Endothelial cell of umbilical vein (primary cell): ENCODE data around the gene ATP10A. TPM values are rescaled to one million over a fixed set of nuclear protein-coding genes. Genes with fewer than 3 reads are reported as not detected.

ENCODE experiments used
- BruUV-seq: library from RNA; stranded (reverse); fragments of 400-500 nt; replicated peaks from 2 replicates; lab custom pipeline; 2021; lab: Mats Ljungman, UMichigan
- CTCF ChIA-PET: fragments of 300-600, 350-600 bp; sonication (Branson Sonifier 250); formaldehyde crosslinking; loops from one replicate; lab custom pipeline; 2021; ENCODE audit warnings: antibody characterized with exemption, inconsistent platforms; lab: Charles Lee
- POLR2A ChIA-PET: fragments of 300-600, 350-600 bp; sonication (Branson Sonifier 250); formaldehyde crosslinking; loops from one replicate; lab custom pipeline; 2021; ENCODE audit warnings: antibody characterized with exemption, inconsistent platforms; lab: Charles Lee
- DNase-seq: peaks from one replicate; pipeline ENCODE4 v3.0.0-alpha.2; 2011; ENCODE audit warnings: low read depth, low spot score
- FAIRE-seq: peaks from 2 replicates; lab custom pipeline; 2011; peaks lifted over from hg19 to GRCh38; lab: Jason Lieb, UNC
- H2AFZ ChIP-seq: 2 replicates; pipeline ENCODE4 v1.6.0; 2012; ENCODE audit warnings: low read depth, low read length, control low read depth, inconsistent platforms
- H3K27ac ChIP-seq: 2 replicates; pipeline ENCODE4 v1.5.1; 2011; ENCODE audit warnings: low read depth, mild to moderate bottlenecking, control low read depth, low read length, moderate library complexity; ENCODE audit not compliant: insufficient read depth
- H3K27me3 ChIP-seq, 2 experiments: 2 replicates each; pipeline versions ENCODE4 v1.6.0 to v1.6.1; 2011; ENCODE audit warnings: low read length in 2 of 2, mixed read lengths in 1 of 2; ENCODE audit not compliant: control insufficient read depth in 2 of 2, insufficient read depth in 2 of 2
- H3K36me3 ChIP-seq, 2 experiments: 2 replicates in 1 of 2; 3 replicates in 1 of 2; pipeline ENCODE4 v1.5.1; 2011; ENCODE audit warnings: low read length in 2 of 2, mild to moderate bottlenecking in 1 of 2, moderate library complexity in 1 of 2; ENCODE audit not compliant: control insufficient read depth in 2 of 2, insufficient read depth in 2 of 2; ENCODE audit errors: extremely low read depth in 1 of 2
- H3K4me1 ChIP-seq: 3 replicates; pipeline ENCODE4 v1.5.1; 2011; ENCODE audit warnings: mild to moderate bottlenecking, low read length; ENCODE audit not compliant: control insufficient read depth, insufficient read depth; ENCODE audit errors: extremely low read depth
- H3K4me2 ChIP-seq: 2 replicates; pipeline ENCODE4 v1.6.1; 2011; ENCODE audit warnings: low read length, control low read depth, mixed read lengths; ENCODE audit not compliant: insufficient read depth
- H3K4me3 ChIP-seq, 3 experiments: fragments of 200-600 bp in 1 of 3; sonication (generic), shearing (Covaris generic) in 1 of 3; replicated peaks in 1 of 3; 2 replicates each; pipeline ENCODE4 v1.5.1; 2011 to 2016; ENCODE audit warnings: control low read depth in 3 of 3, low read length in 3 of 3, mild to moderate bottlenecking in 2 of 3, inconsistent platforms in 1 of 3, low read depth in 1 of 3, moderate library complexity in 1 of 3; ENCODE audit not compliant: insufficient read depth in 1 of 3
- H3K79me2 ChIP-seq: 2 replicates; pipeline ENCODE4 v1.6.0; 2012; ENCODE audit warnings: low read length, inconsistent platforms; ENCODE audit not compliant: control insufficient read depth, insufficient read depth
- H3K9ac ChIP-seq: replicated peaks from 2 replicates; pipeline ENCODE3; 2011; ENCODE audit warnings: low read length, control low read depth; ENCODE audit not compliant: insufficient read depth; ENCODE audit errors: extremely low read depth
- H3K9me1 ChIP-seq: replicated peaks from 3 replicates; pipeline ENCODE4 v1.6.0; 2011; ENCODE audit warnings: mild to moderate bottlenecking, low read length; ENCODE audit not compliant: control insufficient read depth, insufficient read depth; ENCODE audit errors: extremely low read depth
- H3K9me3 ChIP-seq: replicated peaks from 2 replicates; pipeline ENCODE4 v1.5.1; 2012; ENCODE audit warnings: low read length, inconsistent platforms; ENCODE audit not compliant: control insufficient read depth, insufficient read depth
- H4K20me1 ChIP-seq: replicated peaks from 2 replicates; pipeline ENCODE3; 2011; ENCODE audit warnings: mild to moderate bottlenecking, low read length; ENCODE audit not compliant: control insufficient read depth, insufficient read depth; ENCODE audit errors: extremely low read depth
- CTCF ChIP-seq, 2 donors: IDR thresholded peaks; 1 replicate in 1 of 2; 2 replicates in 1 of 2; pipeline ENCODE4 v1.5.1; 2011; ENCODE audit warnings: low read length in 2 of 2, mild to moderate bottlenecking in 2 of 2, moderate library complexity in 2 of 2, control low read depth in 1 of 2, inconsistent platforms in 1 of 2, low read depth in 1 of 2; ENCODE audit not compliant: insufficient read depth in 1 of 2; ENCODE audit errors: extremely low read depth in 1 of 2
- EZH2 ChIP-seq: IDR thresholded peaks from 2 replicates; pipeline ENCODE4 v1.6.1; 2012; ENCODE audit warnings: borderline replicate concordance, low read depth, mild to moderate bottlenecking, moderate library complexity, low read length, inconsistent platforms; ENCODE audit not compliant: severe bottlenecking
- FOS ChIP-seq: IDR thresholded peaks from 2 replicates; pipeline ENCODE4 v1.6.1; 2011; ENCODE audit warnings: mild to moderate bottlenecking, low read length, moderate library complexity, borderline replicate concordance; ENCODE audit not compliant: insufficient read depth
- GATA2 ChIP-seq: IDR thresholded peaks from 2 replicates; pipeline ENCODE4 v1.7.0; 2011; ENCODE audit warnings: low read depth, mild to moderate bottlenecking, moderate library complexity, mixed read lengths, low read length; ENCODE audit not compliant: insufficient read length, insufficient read depth
- JUN ChIP-seq: IDR thresholded peaks from 2 replicates; pipeline ENCODE4 v1.6.1; 2011; ENCODE audit warnings: borderline replicate concordance, low read depth; ENCODE audit not compliant: insufficient read length, insufficient read depth
- MYC ChIP-seq: IDR thresholded peaks from one replicate; pipeline ENCODE4 v1.6.1; 2011; ENCODE audit warnings: mild to moderate bottlenecking, low read depth, low read length
- POLR2A ChIP-seq: IDR thresholded peaks from 2 replicates; pipeline ENCODE4 v1.6.1; 2012; ENCODE audit warnings: low read depth, mild to moderate bottlenecking, control low read depth, low read length
- POLR2AphosphoS5 ChIP-seq: IDR thresholded peaks from 2 replicates; pipeline ENCODE4 v1.6.1; 2012; ENCODE audit warnings: low read depth, mild to moderate bottlenecking, control low read depth, low read length, moderate library complexity; ENCODE audit not compliant: insufficient read depth
- dilution Hi-C: fragments of 300-500 bp; cut with MboI; formaldehyde crosslinking; loops from one replicate; pipeline ENCODE4 v1.15.0; 2019; ENCODE audit warnings: low sequenced_read_pairs; ENCODE audit not compliant: extremely low pct_ligation_motif_present
- intact Hi-C: fragments of 100-400 bp; cut with micrococcal nuclease; formaldehyde crosslinking; loops from one replicate; pipeline ENCODE4 v1.10.0; 2022
- polyA plus RNA-seq, 4 experiments: library from polyadenylated mRNA; depleted of rRNA in 3 of 4; stranded (reverse) in 3 of 4; unstranded in 1 of 4; fragments of >200 nt; gene quantifications; 2 replicates each; pipeline versions ENCODE4 v1.2.1 to v1.2.3, GENCODE V29; 2011 to 2012; ENCODE audit warnings: missing spikeins in 1 of 4
- total RNA-seq: library from RNA; stranded (reverse); gene quantifications from 2 replicates; pipeline ENCODE4 v1.2.3, GENCODE V29; 2021
- TF ChIP-seq, protein P1 (sequence below): IDR thresholded peaks from 2 replicates; pipeline ENCODE4 v1.6.1; 2011; ENCODE audit not compliant: insufficient read depth, insufficient read length

Gene ATP10A
- total and polyA plus RNA-seq, 2 donors (not counting 3 experiments of a cell fraction or from before 2014, with no cell fraction given): not detected

DNA sequence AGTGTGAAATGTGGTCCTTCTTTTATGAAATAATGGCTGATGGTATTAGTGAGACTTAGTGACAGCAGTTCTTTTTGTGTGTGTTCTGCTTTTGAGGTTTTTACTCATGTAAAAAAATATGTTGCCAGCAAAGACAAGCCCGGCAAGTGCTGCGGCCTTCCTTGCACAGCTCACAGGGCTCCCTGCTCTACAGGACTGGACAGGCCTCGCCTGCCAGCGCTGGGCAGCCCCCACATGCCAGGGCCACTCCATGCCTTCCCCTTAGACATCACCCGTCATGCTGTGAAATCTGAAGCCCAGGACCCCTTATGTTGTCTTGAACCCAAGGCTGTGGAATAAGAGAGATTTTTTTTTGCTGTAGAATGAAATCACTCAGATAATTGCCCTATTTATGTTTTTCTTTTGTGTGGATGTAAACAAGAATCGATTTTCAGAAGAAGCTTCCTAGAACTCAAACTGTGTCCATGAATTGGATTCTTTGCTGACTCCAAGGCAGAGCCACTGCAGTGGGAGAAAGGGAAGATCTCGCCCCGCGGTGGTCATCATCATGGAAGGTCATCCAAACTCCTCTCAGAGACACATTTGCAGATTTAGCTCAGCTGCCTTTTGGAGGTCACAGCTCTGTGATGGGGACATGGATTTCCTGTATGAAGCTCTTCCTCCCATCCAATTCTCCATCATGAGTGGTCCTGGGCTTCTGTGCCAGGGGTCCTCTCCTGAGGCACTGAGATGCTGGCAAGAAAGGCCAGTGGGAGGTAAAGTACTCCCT is 150.8 kb downstream of the ATP10A start:
- Histone ChIP-seq H3K79me2 (no peaks in the 10 kb centered on the region), H3K27ac (no peak overlapping the region), H4K20me1 (no peaks in the 10 kb centered on the region), H3K27me3 (no peaks in the 10 kb centered on the region), H3K4me2 (no peak overlapping the region), H3K9me3 (peaks cover 5% of the 10 kb centered on the region), H3K4me1 (no peaks in the 10 kb centered on the region), H3K9ac (no peak overlapping the region), H3K9me1 (no peaks in the 10 kb centered on the region), H2AFZ (no peak overlapping the region), H3K36me3 (no peaks in the 10 kb centered on the region), H3K4me3 (no peak overlapping the region)
- dilution Hi-C loops (no loop called here), intact Hi-C loops (no loop called here)
- FAIRE-seq (no peak), DNase-seq (no peak)
- no TSS peak for BruUV-seq
- TF ChIP-seq JUN: no peak
- no peak for TF ChIP-seq POLR2AphosphoS5
- TF ChIP-seq GATA2: no peak
- TF ChIP-seq MYC: no peak
- no peak for TF ChIP-seq CTCF (IDR thresholded peaks at IDR 0.05; ENCODE audit: extremely low read depth in 1 of 2, insufficient read depth in 1 of 2, low read depth in 1 of 2, low read length in 2 of 2)
- TF ChIP-seq, protein P1, sequence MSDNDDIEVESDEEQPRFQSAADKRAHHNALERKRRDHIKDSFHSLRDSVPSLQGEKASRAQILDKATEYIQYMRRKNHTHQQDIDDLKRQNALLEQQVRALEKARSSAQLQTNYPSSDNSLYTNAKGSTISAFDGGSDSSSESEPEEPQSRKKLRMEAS: no peak
- TF ChIP-seq EZH2: no peak
- no peak for TF ChIP-seq FOS
- no peak for TF ChIP-seq POLR2A
- POLR2A ChIA-PET: no interaction called here
- CTCF ChIA-PET: no interaction called here
